ENCODE measurements around the gene PUS3. TPM values are rescaled to one million over a fixed set of nuclear protein-coding genes. Genes with fewer than 3 reads are reported as not detected.

Gene PUS3
- total RNA-seq, 1 experiment from 2014 or later = 22.4 TPM

- no peaks in the 10 kb centered on the region for H3K4me1 Mint-ChIP-seq (ENCODE audit: low read depth, unreplicated experiment)
These were observed 29.3 kb upstream of the PUS3 start for GRCh38 chr11:125932301-125932700.

GRCh38 chr11:125931668-125932067, 28.7 kb upstream of the PUS3 start:
- Histone ChIP-seq H3K4me1 (no peaks in the 10 kb centered on the region), H3K9me3 (no peaks in the 10 kb centered on the region), H3K36me3 (ENCODE audit: control insufficient read depth, insufficient read depth, low read length) (no peaks in the 10 kb centered on the region), H3K27me3 (replicated peaks; ENCODE audit: control insufficient read depth, insufficient read depth, low read length) (no peaks in the 10 kb centered on the region), H3K4me3 (ENCODE audit: low read depth, low read length) (no peak overlapping the region)
- ChIA-PET POLR2A (no interaction called here), CTCF (interaction anchor here (0.6 kb wide), 1 partner anchor 381 kb away, joined by 3 read pairs; no protein-coding TSS in a partner anchor)
- peaks cover 15% of the 10 kb centered on the region for H3K27me3 Mint-ChIP-seq (ENCODE audit: insufficient read depth, unreplicated experiment)
- no peaks in the 10 kb centered on the region for H3K9me3 Mint-ChIP-seq (ENCODE audit: unreplicated experiment)
- no TSS peak for BruUV-seq (replicated peaks)
- no peak for TF ChIP-seq CTCF (IDR thresholded peaks at IDR 0.05; ENCODE audit: insufficient read depth in 1 of 2, low read depth in 1 of 2, low read length in 1 of 2, severe bottlenecking in 1 of 2, unreplicated experiment in 1 of 2)
- H3K36me3 Mint-ChIP-seq (ENCODE audit: insufficient read depth, unreplicated experiment) = no peaks in the 10 kb centered on the region
- H3K27ac Mint-ChIP-seq (ENCODE audit: unreplicated experiment) = no peak overlapping the region
- intact Hi-C loops (cut with micrococcal nuclease; ENCODE audit: unreplicated experiment) = no loop called here
- no peak overlapping the region for H3K4me3 Mint-ChIP-seq (ENCODE audit: unreplicated experiment)
- H3K4me1 Mint-ChIP-seq (ENCODE audit: low read depth, unreplicated experiment) = no peaks in the 10 kb centered on the region
- no peak for DNase-seq

More at GRCh38 chr11:125932301-125932700, 29.3 kb upstream of the PUS3 start:
- H3K9me3 Mint-ChIP-seq (ENCODE audit: unreplicated experiment) = no peaks in the 10 kb centered on the region
- ChIA-PET POLR2A (no interaction called here), CTCF (no interaction called here)
- Histone ChIP-seq H3K4me3 (ENCODE audit: low read depth, low read length) (no peak overlapping the region), H3K4me1 (no peaks in the 10 kb centered on the region), H3K36me3 (ENCODE audit: control insufficient read depth, insufficient read depth, low read length) (no peaks in the 10 kb centered on the region), H3K27me3 (replicated peaks; ENCODE audit: control insufficient read depth, insufficient read depth, low read length) (no peaks in the 10 kb centered on the region), H3K9me3 (no peaks in the 10 kb centered on the region)
- no peak for TF ChIP-seq CTCF (IDR thresholded peaks at IDR 0.05; ENCODE audit: insufficient read depth in 1 of 2, low read depth in 1 of 2, low read length in 1 of 2, severe bottlenecking in 1 of 2, unreplicated experiment in 1 of 2)
- H3K36me3 Mint-ChIP-seq (ENCODE audit: insufficient read depth, unreplicated experiment) = no peaks in the 10 kb centered on the region
- no peak overlapping the region for H3K4me3 Mint-ChIP-seq (ENCODE audit: unreplicated experiment)
- peaks cover 9% of the 10 kb centered on the region for H3K27me3 Mint-ChIP-seq (ENCODE audit: insufficient read depth, unreplicated experiment)
- no peak for DNase-seq
- intact Hi-C loops (cut with micrococcal nuclease; ENCODE audit: unreplicated experiment) = no loop called here
- no TSS peak for BruUV-seq (replicated peaks)
- no peak overlapping the region for H3K27ac Mint-ChIP-seq (ENCODE audit: unreplicated experiment)

GRCh38 chr11:125931116-125931515, 28.1 kb upstream of the PUS3 start:
- Mint-ChIP-seq H3K9me3 (ENCODE audit: unreplicated experiment) (no peaks in the 10 kb centered on the region), H3K27ac (ENCODE audit: unreplicated experiment) (no peak overlapping the region), H3K36me3 (ENCODE audit: insufficient read depth, unreplicated experiment) (no peaks in the 10 kb centered on the region), H3K4me1 (ENCODE audit: low read depth, unreplicated experiment) (no peaks in the 10 kb centered on the region), H3K27me3 (ENCODE audit: insufficient read depth, unreplicated experiment) (peaks cover 15% of the 10 kb centered on the region), H3K4me3 (ENCODE audit: unreplicated experiment) (no peak overlapping the region)
- H3K4me3 ChIP-seq (ENCODE audit: low read depth, low read length) = no peak overlapping the region
- H3K36me3 ChIP-seq (ENCODE audit: control insufficient read depth, insufficient read depth, low read length) = no peaks in the 10 kb centered on the region
- CTCF ChIA-PET = no interaction called here
- no peak for TF ChIP-seq CTCF (IDR thresholded peaks at IDR 0.05; ENCODE audit: insufficient read depth in 1 of 2, low read depth in 1 of 2, low read length in 1 of 2, severe bottlenecking in 1 of 2, unreplicated experiment in 1 of 2)
- H3K4me1 ChIP-seq = no peaks in the 10 kb centered on the region
- no peak for DNase-seq
- H3K9me3 ChIP-seq = no peaks in the 10 kb centered on the region
- intact Hi-C loops (cut with micrococcal nuclease; ENCODE audit: unreplicated experiment) = no loop called here
- no TSS peak for BruUV-seq (replicated peaks)
- POLR2A ChIA-PET = no interaction called here
- H3K27me3 ChIP-seq (replicated peaks; ENCODE audit: control insufficient read depth, insufficient read depth, low read length) = no peaks in the 10 kb centered on the region

All from Caco-2 (cell line).